Measurements from ENCODE around the gene FURIN. TPM values are rescaled to one million over a fixed set of nuclear protein-coding genes. Genes with fewer than 3 reads are reported as not detected.

FURIN gene
- total RNA-seq, 1 experiment from 2014 or later = 35.1 TPM

DNA sequence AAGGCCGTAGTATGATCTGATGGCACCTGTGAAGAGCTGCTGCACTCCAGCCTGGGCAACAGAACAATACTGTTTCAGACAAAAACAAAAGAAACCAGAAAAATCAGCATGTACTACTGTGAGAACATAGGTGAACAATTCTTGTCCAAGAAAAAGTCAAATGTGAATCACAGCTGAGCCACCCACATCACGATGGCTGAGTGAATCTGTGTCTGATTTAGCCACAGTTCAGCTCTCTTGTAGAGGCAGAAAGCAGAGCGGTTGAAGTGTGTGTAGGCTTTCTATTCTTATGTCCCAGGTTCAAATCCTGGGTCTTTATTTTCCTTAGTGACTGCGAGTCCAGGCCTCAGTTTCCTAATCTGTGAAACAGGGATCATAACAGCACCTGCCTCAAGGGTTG, 4.4 kb upstream of the FURIN start:
- no peaks in the 10 kb centered on the region; a peak in 1 of 5 replicates for H3K9me3 Mint-ChIP-seq

More for the DNA sequence above, 4.4 kb upstream of the FURIN start:
- no CpG with 5 or more reads among the region's 4 CpGs for WGBS (ENCODE audit: extremely low coverage, insufficient read length, low lambda C conversion rate)
- no peak overlapping the region for H3K4ac ChIP-seq (ENCODE audit: low read depth, low read length)
- Mint-ChIP-seq H3K4me3 (no peak overlapping the region), H3K36me3 (ENCODE audit: insufficient read depth in 1 of 3, low read depth in 3 of 3) (no peaks in the 10 kb centered on the region; a peak in 1 of 7 replicates), H3K27me3 (ENCODE audit: low read depth) (no peaks in the 10 kb centered on the region), H3K27ac (peak overlapping the region in 1 of 3 experiments; percentile 44; a peak in 1 of 7 replicates), H3K4me1 (peaks cover 22 to 28% of the 10 kb centered on the region in 2 experiments)
- no peak overlapping the region for H2AFZ ChIP-seq (ENCODE audit: low read length)
- H3K56ac ChIP-seq (ENCODE audit: insufficient read length, low read depth, low read length) = no peak overlapping the region
- no peak overlapping the region for H3K18ac ChIP-seq (ENCODE audit: insufficient read length, low read depth, low read length)
- H3K23ac ChIP-seq (ENCODE audit: insufficient read length, low read depth, low read length) = no peak overlapping the region
- H3K27me3 ChIP-seq (ENCODE audit: insufficient read depth, low read length) = no peaks in the 10 kb centered on the region
- no peak overlapping the region for H2BK5ac ChIP-seq (ENCODE audit: insufficient read length, low read length)
- H3K27ac ChIP-seq (ENCODE audit: insufficient read length, low read depth, low read length) = no peak overlapping the region
- no peak overlapping the region for H2BK12ac ChIP-seq (ENCODE audit: insufficient read length, low read depth, low read length)
- H2BK15ac ChIP-seq (ENCODE audit: low read depth, low read length) = no peak overlapping the region
- H3K9ac ChIP-seq (ENCODE audit: extremely low read depth, insufficient read length, low read length) = no peak overlapping the region
- no peaks in the 10 kb centered on the region for H4K20me1 ChIP-seq (ENCODE audit: control insufficient read depth, insufficient read depth, insufficient read length)
- no peak overlapping the region for H4K5ac ChIP-seq (ENCODE audit: insufficient read length, low read depth, low read length)
- no peak overlapping the region for H3K4me2 ChIP-seq (ENCODE audit: insufficient read depth, insufficient read length, low read length)
- H3K4me1 ChIP-seq (ENCODE audit: insufficient read depth, low read length) = peaks cover 4% of the 10 kb centered on the region; the same call in 1 of the 2 replicates
- TF ChIP-seq, protein P1, sequence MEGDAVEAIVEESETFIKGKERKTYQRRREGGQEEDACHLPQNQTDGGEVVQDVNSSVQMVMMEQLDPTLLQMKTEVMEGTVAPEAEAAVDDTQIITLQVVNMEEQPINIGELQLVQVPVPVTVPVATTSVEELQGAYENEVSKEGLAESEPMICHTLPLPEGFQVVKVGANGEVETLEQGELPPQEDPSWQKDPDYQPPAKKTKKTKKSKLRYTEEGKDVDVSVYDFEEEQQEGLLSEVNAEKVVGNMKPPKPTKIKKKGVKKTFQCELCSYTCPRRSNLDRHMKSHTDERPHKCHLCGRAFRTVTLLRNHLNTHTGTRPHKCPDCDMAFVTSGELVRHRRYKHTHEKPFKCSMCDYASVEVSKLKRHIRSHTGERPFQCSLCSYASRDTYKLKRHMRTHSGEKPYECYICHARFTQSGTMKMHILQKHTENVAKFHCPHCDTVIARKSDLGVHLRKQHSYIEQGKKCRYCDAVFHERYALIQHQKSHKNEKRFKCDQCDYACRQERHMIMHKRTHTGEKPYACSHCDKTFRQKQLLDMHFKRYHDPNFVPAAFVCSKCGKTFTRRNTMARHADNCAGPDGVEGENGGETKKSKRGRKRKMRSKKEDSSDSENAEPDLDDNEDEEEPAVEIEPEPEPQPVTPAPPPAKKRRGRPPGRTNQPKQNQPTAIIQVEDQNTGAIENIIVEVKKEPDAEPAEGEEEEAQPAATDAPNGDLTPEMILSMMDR (conservative IDR thresholded peaks at IDR 0.05) = no peak
- no peaks in the 10 kb centered on the region for H3K79me1 ChIP-seq (ENCODE audit: insufficient read depth, low read depth, low read length, poor library complexity, severe bottlenecking)
- no peaks in the 10 kb centered on the region for H3K9me3 ChIP-seq (ENCODE audit: control insufficient read depth, low read depth, low read length)
- H3T11ph ChIP-seq (ENCODE audit: low read length) = no peak overlapping the region
- H2BK20ac ChIP-seq (ENCODE audit: low read depth, low read length, poor library complexity, severe bottlenecking) = no peak overlapping the region
- no peaks in the 10 kb centered on the region for H3K79me2 ChIP-seq (ENCODE audit: insufficient read depth, low read length)
- no peaks in the 10 kb centered on the region for H3K23me2 ChIP-seq (ENCODE audit: insufficient read length, low read depth, low read length, poor library complexity, severe bottlenecking)
- no peak overlapping the region for H4K8ac ChIP-seq (replicated peaks; ENCODE audit: insufficient read length, low read depth, low read length)
- no peak overlapping the region for H2BK120ac ChIP-seq (ENCODE audit: low read depth, low read length, poor library complexity, severe bottlenecking)
- H2AK5ac ChIP-seq (ENCODE audit: insufficient read length, low read length) = no peak overlapping the region
- H3K14ac ChIP-seq (ENCODE audit: insufficient read depth, low read length) = no peak overlapping the region
- DNase-seq = no peak
- H4K91ac ChIP-seq (ENCODE audit: insufficient read length, low read depth, low read length) = no peak overlapping the region
